Smooth muscle cell (in vitro differentiated cells): ENCODE data around the gene STPG3. TPM values are rescaled to one million over a fixed set of nuclear protein-coding genes. Genes with fewer than 3 reads are reported as not detected.

Experiments used
- DNase-seq: peaks from one replicate; lab custom pipeline; 2025; ENCODE audit not compliant: unreplicated experiment; lab: John Stamatoyannopoulos, UW
- H2AFZ ChIP-seq: fragments of 200-600 bp; sonication (generic); 2 replicates; pipeline ENCODE4 v1.6.0; 2016; ENCODE audit warnings: antibody characterized with exemption, low read depth, mild to moderate bottlenecking
- H3F3A ChIP-seq: fragments of 200-600 bp; sonication (generic); 2 replicates; pipeline ENCODE4 v1.6.0; 2017; ENCODE audit warnings: antibody characterized with exemption, low read depth
- H3K27ac ChIP-seq: fragments of 200-600 bp; sonication (generic); 2 replicates; pipeline ENCODE4 v1.5.1; 2016; ENCODE audit warnings: low read depth, mild to moderate bottlenecking
- H3K27me3 ChIP-seq: fragments of 200-600 bp; sonication (generic); 2 replicates; pipeline ENCODE4 v1.6.1; 2016; ENCODE audit warnings: low read depth, mild to moderate bottlenecking
- H3K36me3 ChIP-seq: fragments of 200-600 bp; sonication (generic); 2 replicates; pipeline ENCODE4 v1.5.1; 2016; ENCODE audit warnings: low read depth
- H3K4me1 ChIP-seq: fragments of 200-600 bp; sonication (generic); 2 replicates; pipeline ENCODE4 v1.5.1; 2016; ENCODE audit warnings: low read depth
- H3K4me2 ChIP-seq: fragments of 200-600 bp; sonication (generic); 2 replicates; pipeline ENCODE4 v1.6.0; 2016; ENCODE audit warnings: mild to moderate bottlenecking
- H3K4me3 ChIP-seq: fragments of 200-600 bp; sonication (generic); 2 replicates; pipeline ENCODE4 v1.5.1; 2016; ENCODE audit warnings: mild to moderate bottlenecking
- H3K79me2 ChIP-seq: fragments of 200-600 bp; sonication (generic); 2 replicates; pipeline ENCODE4 v1.6.0; 2016; ENCODE audit warnings: low read depth, mild to moderate bottlenecking
- H3K9ac ChIP-seq: fragments of 200-600 bp; sonication (generic); 2 replicates; pipeline ENCODE4 v1.6.0; 2016; ENCODE audit warnings: low read depth
- H3K9me3 ChIP-seq: fragments of 200-600 bp; sonication (generic); replicated peaks from 2 replicates; pipeline ENCODE4 v1.5.1; 2016; ENCODE audit warnings: low read depth
- H4K20me1 ChIP-seq: fragments of 200-600 bp; sonication (generic); 2 replicates; pipeline ENCODE4 v1.6.0; 2016; ENCODE audit warnings: low read depth
- WGBS: methylation state at CpG from one replicate; pipeline ENCODE4 v1.1.7; 2016; ENCODE audit warnings: low lambda C conversion rate; 5-methylcytosine and 5-hydroxymethylcytosine counted together
- polyA plus RNA-seq: library from polyadenylated mRNA; unstranded; fragments of >200 nt; fragmentation: Nextera tagmentation; extraction: Ambion mirVana; gene quantifications from 2 replicates; pipeline ENCODE4 v1.2.1, GENCODE V29; 2016
- total RNA-seq: library from RNA; depleted of rRNA; stranded (reverse); fragments of >200 nt; gene quantifications from 2 replicates; pipeline ENCODE4 v1.2.3, GENCODE V29; 2014
- TF ChIP-seq, protein P1 (sequence below): fragments of 200-600 bp; sonication (generic); IDR thresholded peaks from 2 replicates; pipeline ENCODE4 v1.5.1; 2017; ENCODE audit warnings: borderline replicate concordance, mild to moderate bottlenecking, antibody characterized with exemption; ENCODE audit not compliant: insufficient read depth, poor library complexity, severe bottlenecking

Gene STPG3
- total and polyA plus RNA-seq, 2 experiments from 2014 or later, result not detected

DNA sequence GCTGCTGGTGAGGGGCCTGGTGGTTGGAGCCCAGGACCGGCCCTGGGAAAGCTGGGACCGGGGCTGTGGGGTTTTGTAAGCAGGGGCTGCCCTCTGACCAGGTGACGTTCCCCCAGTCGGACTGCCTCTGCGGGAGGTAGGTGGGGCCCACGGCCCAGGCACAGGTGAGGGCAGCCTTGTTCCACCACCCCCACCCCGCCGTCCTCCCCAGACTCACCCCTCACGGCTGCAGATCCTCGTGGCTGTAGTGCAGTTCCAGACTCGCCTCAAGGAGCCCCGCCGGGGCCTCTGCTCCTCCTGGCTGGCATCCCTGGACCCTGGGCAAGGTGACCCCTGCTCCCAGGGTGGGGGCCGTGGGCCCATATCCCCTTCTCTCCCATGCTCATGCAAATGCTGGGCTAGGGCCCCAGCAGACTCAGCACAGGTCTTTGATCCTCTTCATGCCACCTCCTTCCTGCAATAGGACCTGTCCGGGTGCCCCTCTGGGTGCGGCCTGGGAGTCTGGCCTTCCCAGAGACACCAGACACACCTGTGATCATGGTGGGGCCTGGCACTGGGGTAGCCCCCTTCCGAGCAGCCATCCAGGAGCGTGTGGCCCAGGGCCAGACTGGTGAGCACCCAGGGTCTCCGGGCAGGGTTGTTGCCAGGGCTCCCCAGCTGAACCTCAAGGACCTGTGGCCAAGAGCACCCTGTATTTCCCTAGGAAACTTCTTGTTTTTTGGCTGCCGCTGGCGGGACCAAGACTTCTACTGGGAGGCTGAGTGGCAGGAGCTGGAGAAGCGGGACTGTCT lies 35.7 kb upstream of the STPG3 start:
- TF ChIP-seq, protein P1, sequence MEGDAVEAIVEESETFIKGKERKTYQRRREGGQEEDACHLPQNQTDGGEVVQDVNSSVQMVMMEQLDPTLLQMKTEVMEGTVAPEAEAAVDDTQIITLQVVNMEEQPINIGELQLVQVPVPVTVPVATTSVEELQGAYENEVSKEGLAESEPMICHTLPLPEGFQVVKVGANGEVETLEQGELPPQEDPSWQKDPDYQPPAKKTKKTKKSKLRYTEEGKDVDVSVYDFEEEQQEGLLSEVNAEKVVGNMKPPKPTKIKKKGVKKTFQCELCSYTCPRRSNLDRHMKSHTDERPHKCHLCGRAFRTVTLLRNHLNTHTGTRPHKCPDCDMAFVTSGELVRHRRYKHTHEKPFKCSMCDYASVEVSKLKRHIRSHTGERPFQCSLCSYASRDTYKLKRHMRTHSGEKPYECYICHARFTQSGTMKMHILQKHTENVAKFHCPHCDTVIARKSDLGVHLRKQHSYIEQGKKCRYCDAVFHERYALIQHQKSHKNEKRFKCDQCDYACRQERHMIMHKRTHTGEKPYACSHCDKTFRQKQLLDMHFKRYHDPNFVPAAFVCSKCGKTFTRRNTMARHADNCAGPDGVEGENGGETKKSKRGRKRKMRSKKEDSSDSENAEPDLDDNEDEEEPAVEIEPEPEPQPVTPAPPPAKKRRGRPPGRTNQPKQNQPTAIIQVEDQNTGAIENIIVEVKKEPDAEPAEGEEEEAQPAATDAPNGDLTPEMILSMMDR, result no peak
- WGBS, result 97% methylated on average over 22 of the region's 22 CpGs

DNA sequence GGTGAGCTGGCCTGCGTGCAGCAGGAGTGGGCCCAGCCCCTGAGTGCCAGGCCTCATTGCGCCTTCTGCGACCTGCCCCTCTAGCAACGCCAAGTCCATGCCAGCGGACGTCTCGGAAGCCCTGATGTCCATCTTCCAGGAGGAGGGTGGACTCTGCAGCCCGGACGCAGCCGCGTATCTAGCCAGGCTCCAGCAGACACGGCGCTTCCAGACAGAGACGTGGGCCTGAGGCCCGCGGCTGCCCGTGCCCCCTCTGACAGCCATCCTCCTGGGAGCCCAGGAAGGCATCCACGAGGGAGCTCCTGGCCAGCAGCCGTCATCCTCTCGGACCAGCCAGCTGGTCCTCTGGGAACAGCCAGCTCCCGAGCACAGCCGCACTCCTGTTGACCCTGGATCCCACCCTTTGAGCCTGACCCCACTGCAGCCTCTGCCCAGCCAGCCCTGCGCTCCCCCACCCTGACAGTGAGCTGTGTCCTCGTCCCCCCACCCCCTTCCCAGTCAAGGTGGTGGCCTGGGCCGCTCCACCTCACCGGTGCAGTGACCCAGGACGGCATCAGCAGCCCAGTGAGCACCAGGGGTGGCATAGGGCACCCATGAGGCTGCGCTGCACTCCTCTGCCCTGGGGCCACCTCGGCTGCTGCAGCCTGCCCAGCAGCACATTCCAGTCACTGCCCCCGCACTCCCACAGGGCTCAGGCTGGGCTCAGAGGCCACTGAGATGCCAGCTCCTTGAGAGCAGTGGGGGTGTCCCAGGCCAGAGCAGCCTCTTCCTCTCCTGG lies 34.7 kb upstream of the STPG3 start:
- no peak overlapping the region for H2AFZ ChIP-seq
- no peaks in the 10 kb centered on the region for H4K20me1 ChIP-seq
- no peak overlapping the region for H3K9ac ChIP-seq
- no peaks in the 10 kb centered on the region for H3K79me2 ChIP-seq
- H3K27me3 ChIP-seq, result no peaks in the 10 kb centered on the region
- H3K9me3 ChIP-seq, result no peaks in the 10 kb centered on the region
- H3K27ac ChIP-seq, result no peak overlapping the region
- no peak for DNase-seq
- no peak overlapping the region for H3K4me3 ChIP-seq
- WGBS, result 93% methylated on average over 25 of the region's 30 CpGs
- H3K4me1 ChIP-seq, result no peaks in the 10 kb centered on the region
- no peaks in the 10 kb centered on the region for H3K36me3 ChIP-seq
- H3F3A ChIP-seq, result no peaks in the 10 kb centered on the region
- TF ChIP-seq, protein P1, result no peak
- H3K4me2 ChIP-seq, result peak overlapping the region; percentile 70

More for the DNA sequence above, 35.7 kb upstream of the STPG3 start:
- Histone ChIP-seq H3K9ac (no peak overlapping the region), H3F3A (no peaks in the 10 kb centered on the region), H3K4me3 (no peak overlapping the region), H3K9me3 (no peaks in the 10 kb centered on the region), H3K79me2 (no peaks in the 10 kb centered on the region), H3K27me3 (no peaks in the 10 kb centered on the region), H3K36me3 (no peaks in the 10 kb centered on the region), H3K27ac (no peak overlapping the region), H3K4me1 (no peaks in the 10 kb centered on the region), H4K20me1 (no peaks in the 10 kb centered on the region), H2AFZ (no peak overlapping the region), H3K4me2 (no peak overlapping the region)
- DNase-seq, result no peak

DNA sequence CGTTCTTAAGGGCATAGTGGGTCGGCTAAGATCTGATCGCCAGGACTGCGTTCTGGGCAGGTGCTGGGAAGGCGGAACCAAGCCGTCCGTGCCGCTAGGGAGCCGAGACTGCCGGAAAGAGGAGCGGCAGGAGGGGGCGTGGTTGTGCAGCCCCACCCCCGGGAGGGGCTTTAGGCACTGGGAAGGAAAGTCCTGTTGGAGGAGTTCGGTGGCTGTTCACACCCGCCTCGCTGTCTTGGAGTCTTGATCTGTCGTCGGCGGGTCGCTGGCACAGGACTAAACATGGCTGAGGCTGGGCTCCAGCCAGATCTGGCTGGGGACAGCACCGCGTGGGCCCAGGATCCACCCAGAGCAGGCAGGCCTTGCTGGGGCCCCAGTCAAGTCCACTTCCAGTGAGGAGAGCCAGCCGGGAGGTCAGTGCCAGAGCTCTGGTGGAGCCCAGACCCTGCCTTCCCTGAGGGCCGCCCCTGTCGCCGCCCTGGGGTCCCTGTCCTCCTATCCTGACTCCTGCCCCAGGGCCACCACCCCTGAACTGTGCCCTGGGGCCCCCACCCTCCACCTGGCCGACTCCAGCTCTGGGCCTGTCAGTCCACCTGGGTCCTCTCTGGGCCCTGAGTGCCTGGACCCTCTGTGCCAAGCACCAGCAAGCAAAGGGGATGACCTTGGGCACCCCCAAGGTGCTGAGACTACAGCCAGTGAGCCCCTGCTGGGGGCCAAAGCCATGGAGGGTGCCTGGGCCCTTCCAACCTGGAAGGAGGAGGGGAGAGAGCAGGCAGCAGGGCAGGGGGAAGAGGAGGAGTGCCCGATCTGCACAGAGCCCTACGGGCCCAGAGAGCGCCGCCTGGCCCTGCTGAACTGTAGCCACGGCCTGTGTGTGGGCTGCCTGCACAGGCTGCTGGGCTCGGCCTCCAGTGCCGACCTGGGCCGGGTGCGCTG lies 33.5 kb upstream of the STPG3 start:
- Histone ChIP-seq H3K36me3 (no peaks in the 10 kb centered on the region), H3K27ac (peak overlapping the region; percentile 19), H3K27me3 (no peaks in the 10 kb centered on the region), H3K9ac (no peak overlapping the region), H3F3A (no peaks in the 10 kb centered on the region), H3K9me3 (no peaks in the 10 kb centered on the region), H2AFZ (no peak overlapping the region), H3K4me3 (peak overlapping the region; percentile 28), H4K20me1 (no peaks in the 10 kb centered on the region), H3K79me2 (no peaks in the 10 kb centered on the region), H3K4me1 (peaks cover 3% of the 10 kb centered on the region), H3K4me2 (peak overlapping the region; percentile 70)
- peak; percentile 21 for DNase-seq
- 52% methylated on average over 33 of the region's 36 CpGs for WGBS
- TF ChIP-seq, protein P1, result no peak
